Gastroesophageal sphincter (tissue), 3 donors: ENCODE results near the gene SDK1.

Source experiments
- CTCF ChIP-seq, 4 experiments: fragments of 200-600 bp in 2 of 4; fragments of 450-650 bp in 2 of 4; sonication (generic) in 1 of 4; IDR thresholded peaks; one replicate each; pipeline ENCODE4 v1.5.1; 2017 to 2019; ENCODE audit warnings: antibody characterized with exemption in 4 of 4, mild to moderate bottlenecking in 2 of 4, moderate library complexity in 2 of 4
- POLR2AphosphoS5 ChIP-seq: sonication (generic); formaldehyde crosslinking; IDR thresholded peaks from one replicate; pipeline ENCODE4 v1.6.1; 2017; ENCODE audit warnings: antibody characterized with exemption

GRCh38 chr7:3960050-3960763 is 659.2 kb downstream of the SDK1 start:
- TF ChIP-seq CTCF (IDR thresholded peaks at IDR 0.05) = no peak
- no peak for TF ChIP-seq POLR2AphosphoS5
